Suprapubic skin (tissue), 4 donors: ENCODE results near the gene PEX3. TPM values are rescaled to one million over a fixed set of nuclear protein-coding genes. Genes with fewer than 3 reads are reported as not detected.

Experiments
- DNase-seq, 2 donors: peaks; one replicate each; pipeline ENCODE4 v3.0.0-alpha.2; 2019; ENCODE audit warnings: low spot score in 2 of 2
- H3K27ac ChIP-seq: fragments of 200-600 bp; sonication (generic); one replicate; pipeline ENCODE4 v1.5.1; 2019
- H3K27me3 ChIP-seq: fragments of 200-600 bp; sonication (generic); one replicate; pipeline ENCODE4 v1.5.1; 2019
- H3K36me3 ChIP-seq: fragments of 200-600 bp; sonication (generic); one replicate; pipeline ENCODE4 v1.5.1; 2019
- H3K4me1 ChIP-seq: fragments of 200-600 bp; sonication (generic); one replicate; pipeline ENCODE4 v1.5.1; 2019
- H3K4me3 ChIP-seq: fragments of 200-600 bp; sonication (generic); one replicate; pipeline ENCODE4 v1.5.1; 2019; ENCODE audit warnings: mild to moderate bottlenecking
- H3K9me3 ChIP-seq: fragments of 200-600 bp; sonication (generic); one replicate; pipeline ENCODE4 v1.5.1; 2019
- CTCF ChIP-seq, 2 donors: fragments of 200-600 bp in 1 of 2; fragments of 450-650 bp in 1 of 2; sonication (generic) in 1 of 2; IDR thresholded peaks; one replicate each; pipeline ENCODE4 v1.5.1; 2016 to 2019; ENCODE audit warnings: antibody characterized with exemption in 2 of 2, mild to moderate bottlenecking in 1 of 2, moderate library complexity in 1 of 2
- EP300 ChIP-seq: sonication (generic); formaldehyde crosslinking; IDR thresholded peaks from one replicate; pipeline ENCODE4 v1.6.1; 2017; ENCODE audit warnings: antibody characterized with exemption
- POLR2A ChIP-seq, 2 donors: fragments of 450-650 bp; IDR thresholded peaks; one replicate each; pipeline ENCODE4 v1.6.1; 2017; ENCODE audit warnings: antibody characterized with exemption in 2 of 2, mild to moderate bottlenecking in 2 of 2, moderate library complexity in 2 of 2
- POLR2AphosphoS5 ChIP-seq, 3 donors: sonication (generic); formaldehyde crosslinking; IDR thresholded peaks; one replicate each; pipeline ENCODE4 v1.6.1; 2017; ENCODE audit warnings: antibody characterized with exemption in 3 of 3
- WGBS: methylation state at CpG from one replicate; pipeline ENCODE4 v1.1.5; 2018; 5-methylcytosine and 5-hydroxymethylcytosine counted together
- total RNA-seq, 4 donors: library from RNA; depleted of rRNA; stranded (reverse); fragments of >200 nt; gene quantifications; one replicate each; pipeline ENCODE4 v1.1.0, GENCODE V29; 2016

PEX3 gene
- total RNA-seq, 4 donors from 2014 or later = 22.3 to 29.0 (median 24.2) TPM

- no peaks in the 10 kb centered on the region for H3K4me1 ChIP-seq
- no peaks in the 10 kb centered on the region for H3K9me3 ChIP-seq
- no peak overlapping the region for H3K4me3 ChIP-seq
- no peaks in the 10 kb centered on the region for H3K27me3 ChIP-seq
- no peak for DNase-seq
- no peak overlapping the region for H3K27ac ChIP-seq
- no peaks in the 10 kb centered on the region for H3K36me3 ChIP-seq
- TF ChIP-seq POLR2AphosphoS5 (IDR thresholded peaks at IDR 0.05) (no peak), EP300 (no peak), CTCF (IDR thresholded peaks at IDR 0.05) (no peak), POLR2A (IDR thresholded peaks at IDR 0.05) (no peak)
- WGBS = 100% methylated on average over 1 of the region's 1 CpG
These were observed 77.1 kb downstream of the PEX3 start for GRCh38 chr6:143527677-143528076.

GRCh38 chr6:143528164-143528811 lies 77.7 kb downstream of the PEX3 start:
- H3K36me3 ChIP-seq = no peaks in the 10 kb centered on the region
- 75% methylated on average over 7 of the region's 7 CpGs for WGBS
- TF ChIP-seq POLR2AphosphoS5 (IDR thresholded peaks at IDR 0.05) (no peak), EP300 (no peak), POLR2A (IDR thresholded peaks at IDR 0.05) (no peak), CTCF (IDR thresholded peaks at IDR 0.05) (no peak)

GRCh38 chr6:143529095-143529494 lies 78.5 kb downstream of the PEX3 start:
- Histone ChIP-seq H3K27me3 (no peaks in the 10 kb centered on the region), H3K27ac (no peak overlapping the region), H3K9me3 (no peaks in the 10 kb centered on the region), H3K4me1 (no peaks in the 10 kb centered on the region), H3K36me3 (no peaks in the 10 kb centered on the region), H3K4me3 (no peak overlapping the region)
- WGBS = 45% methylated on average over 2 of the region's 2 CpGs
- TF ChIP-seq CTCF (IDR thresholded peaks at IDR 0.05) (no peak), POLR2A (IDR thresholded peaks at IDR 0.05) (no peak), POLR2AphosphoS5 (IDR thresholded peaks at IDR 0.05) (no peak), EP300 (no peak)
- no peak for DNase-seq

More at GRCh38 chr6:143528164-143528811, 77.7 kb downstream of the PEX3 start:
- no peak for DNase-seq
- Histone ChIP-seq H3K9me3 (no peaks in the 10 kb centered on the region), H3K4me1 (no peaks in the 10 kb centered on the region), H3K27me3 (no peaks in the 10 kb centered on the region), H3K4me3 (no peak overlapping the region), H3K27ac (no peak overlapping the region)

GRCh38 chr6:143531720-143532499 lies 81.3 kb downstream of the PEX3 start:
- no peaks in the 10 kb centered on the region for H3K36me3 ChIP-seq
- no peaks in the 10 kb centered on the region for H3K27me3 ChIP-seq
- H3K4me1 ChIP-seq = peaks cover 4% of the 10 kb centered on the region
- no peak overlapping the region for H3K4me3 ChIP-seq
- no peak overlapping the region for H3K27ac ChIP-seq
- no peak for DNase-seq
- WGBS = 62% methylated on average over 5 of the region's 5 CpGs
- no peaks in the 10 kb centered on the region for H3K9me3 ChIP-seq
- TF ChIP-seq EP300 = no peak
- TF ChIP-seq CTCF (IDR thresholded peaks at IDR 0.05) = no peak
- TF ChIP-seq POLR2A (IDR thresholded peaks at IDR 0.05) = no peak
- no peak for TF ChIP-seq POLR2AphosphoS5 (IDR thresholded peaks at IDR 0.05)

- H3K9me3 ChIP-seq = no peaks in the 10 kb centered on the region
- H3K36me3 ChIP-seq = no peaks in the 10 kb centered on the region
- no peak overlapping the region for H3K4me3 ChIP-seq
- no peak overlapping the region for H3K27ac ChIP-seq
- 89% methylated on average over 5 of the region's 5 CpGs for WGBS
- H3K27me3 ChIP-seq = no peaks in the 10 kb centered on the region
- peaks cover 11% of the 10 kb centered on the region for H3K4me1 ChIP-seq
- TF ChIP-seq CTCF (IDR thresholded peaks at IDR 0.05) = no peak
- TF ChIP-seq POLR2AphosphoS5 (IDR thresholded peaks at IDR 0.05) = no peak
- TF ChIP-seq POLR2A (IDR thresholded peaks at IDR 0.05) = no peak
- no peak for TF ChIP-seq EP300
- DNase-seq = no peak
These were observed 84.6 kb downstream of the PEX3 start for GRCh38 chr6:143535189-143535614.
